Measurements from ENCODE around the gene CDK6.

- no peak for TF ChIP-seq PKNOX1 (IDR thresholded peaks at IDR 0.05)
- no peak for TF ChIP-seq SP1 (IDR thresholded peaks at IDR 0.05)
- TF ChIP-seq ELF4 (IDR thresholded peaks at IDR 0.05) = no peak
- no peak for TF ChIP-seq FOXK2 (IDR thresholded peaks at IDR 0.05)
- no peak for TF ChIP-seq FOXM1 (IDR thresholded peaks at IDR 0.05; ENCODE audit: borderline replicate concordance)
- TF ChIP-seq HDGF (IDR thresholded peaks at IDR 0.05; ENCODE audit: borderline replicate concordance) = no peak
- TF ChIP-seq NFRKB (IDR thresholded peaks at IDR 0.05) = no peak
- no peak for TF ChIP-seq BHLHE40 (IDR thresholded peaks at IDR 0.05; ENCODE audit: borderline replicate concordance)
- TF ChIP-seq TARDBP (IDR thresholded peaks at IDR 0.05) = no peak
- TF ChIP-seq ARNT (IDR thresholded peaks at IDR 0.05) = no peak
- no peak for TF ChIP-seq CTBP1 (IDR thresholded peaks at IDR 0.05; ENCODE audit: borderline replicate concordance)
- TF ChIP-seq L3MBTL2 (conservative IDR thresholded peaks at IDR 0.05) = no peak
These were observed 118.2 kb downstream of the CDK6 start for GRCh38 chr7:92717993-92718716.
